Smooth muscle cell (in vitro differentiated cells): ENCODE data around the gene CEP70. TPM values are rescaled to one million over a fixed set of nuclear protein-coding genes. Genes with fewer than 3 reads are reported as not detected.

ENCODE experiments used
- DNase-seq: peaks from one replicate; lab custom pipeline; 2025; ENCODE audit not compliant: unreplicated experiment; lab: John Stamatoyannopoulos, UW
- H2AFZ ChIP-seq: fragments of 200-600 bp; sonication (generic); 2 replicates; pipeline ENCODE4 v1.6.0; 2016; ENCODE audit warnings: antibody characterized with exemption, low read depth, mild to moderate bottlenecking
- H3F3A ChIP-seq: fragments of 200-600 bp; sonication (generic); 2 replicates; pipeline ENCODE4 v1.6.0; 2017; ENCODE audit warnings: antibody characterized with exemption, low read depth
- H3K27ac ChIP-seq: fragments of 200-600 bp; sonication (generic); 2 replicates; pipeline ENCODE4 v1.5.1; 2016; ENCODE audit warnings: low read depth, mild to moderate bottlenecking
- H3K27me3 ChIP-seq: fragments of 200-600 bp; sonication (generic); 2 replicates; pipeline ENCODE4 v1.6.1; 2016; ENCODE audit warnings: low read depth, mild to moderate bottlenecking
- H3K36me3 ChIP-seq: fragments of 200-600 bp; sonication (generic); 2 replicates; pipeline ENCODE4 v1.5.1; 2016; ENCODE audit warnings: low read depth
- H3K4me1 ChIP-seq: fragments of 200-600 bp; sonication (generic); 2 replicates; pipeline ENCODE4 v1.5.1; 2016; ENCODE audit warnings: low read depth
- H3K4me2 ChIP-seq: fragments of 200-600 bp; sonication (generic); 2 replicates; pipeline ENCODE4 v1.6.0; 2016; ENCODE audit warnings: mild to moderate bottlenecking
- H3K4me3 ChIP-seq: fragments of 200-600 bp; sonication (generic); 2 replicates; pipeline ENCODE4 v1.5.1; 2016; ENCODE audit warnings: mild to moderate bottlenecking
- H3K79me2 ChIP-seq: fragments of 200-600 bp; sonication (generic); 2 replicates; pipeline ENCODE4 v1.6.0; 2016; ENCODE audit warnings: low read depth, mild to moderate bottlenecking
- H3K9ac ChIP-seq: fragments of 200-600 bp; sonication (generic); 2 replicates; pipeline ENCODE4 v1.6.0; 2016; ENCODE audit warnings: low read depth
- H3K9me3 ChIP-seq: fragments of 200-600 bp; sonication (generic); replicated peaks from 2 replicates; pipeline ENCODE4 v1.5.1; 2016; ENCODE audit warnings: low read depth
- H4K20me1 ChIP-seq: fragments of 200-600 bp; sonication (generic); 2 replicates; pipeline ENCODE4 v1.6.0; 2016; ENCODE audit warnings: low read depth
- WGBS: methylation state at CpG from one replicate; pipeline ENCODE4 v1.1.7; 2016; ENCODE audit warnings: low lambda C conversion rate; 5-methylcytosine and 5-hydroxymethylcytosine counted together
- polyA plus RNA-seq: library from polyadenylated mRNA; unstranded; fragments of >200 nt; fragmentation: Nextera tagmentation; extraction: Ambion mirVana; gene quantifications from 2 replicates; pipeline ENCODE4 v1.2.1, GENCODE V29; 2016
- total RNA-seq: library from RNA; depleted of rRNA; stranded (reverse); fragments of >200 nt; gene quantifications from 2 replicates; pipeline ENCODE4 v1.2.3, GENCODE V29; 2014
- TF ChIP-seq, protein P1 (sequence below): fragments of 200-600 bp; sonication (generic); IDR thresholded peaks from 2 replicates; pipeline ENCODE4 v1.5.1; 2017; ENCODE audit warnings: borderline replicate concordance, mild to moderate bottlenecking, antibody characterized with exemption; ENCODE audit not compliant: insufficient read depth, poor library complexity, severe bottlenecking

The CEP70 gene
- total and polyA plus RNA-seq, 2 experiments from 2014 or later = 6.3 to 17.1 TPM

DNA sequence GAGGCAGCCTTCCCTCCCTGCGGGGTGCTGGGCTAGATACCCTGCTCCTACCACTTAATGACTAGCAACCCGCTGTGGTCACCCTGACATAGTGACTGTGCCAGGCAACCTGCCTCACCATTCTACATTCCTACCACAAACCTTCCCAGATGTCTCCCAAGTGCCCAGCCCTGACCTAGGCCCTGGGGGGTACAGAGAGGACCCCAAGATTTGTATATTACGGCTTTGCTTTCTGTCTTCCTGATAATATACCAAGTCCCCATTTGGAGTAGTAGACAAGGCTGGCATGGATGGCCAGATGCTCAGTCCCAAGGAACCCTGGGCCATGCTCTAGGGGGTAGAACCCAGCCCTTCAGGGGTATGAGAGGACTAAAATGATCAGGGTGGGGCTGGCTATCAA is 128.6 kb downstream of the CEP70 start:
- no peaks in the 10 kb centered on the region for H3K27me3 ChIP-seq
- H3K9me3 ChIP-seq = no peaks in the 10 kb centered on the region
- H2AFZ ChIP-seq = no peak overlapping the region
- TF ChIP-seq, protein P1, sequence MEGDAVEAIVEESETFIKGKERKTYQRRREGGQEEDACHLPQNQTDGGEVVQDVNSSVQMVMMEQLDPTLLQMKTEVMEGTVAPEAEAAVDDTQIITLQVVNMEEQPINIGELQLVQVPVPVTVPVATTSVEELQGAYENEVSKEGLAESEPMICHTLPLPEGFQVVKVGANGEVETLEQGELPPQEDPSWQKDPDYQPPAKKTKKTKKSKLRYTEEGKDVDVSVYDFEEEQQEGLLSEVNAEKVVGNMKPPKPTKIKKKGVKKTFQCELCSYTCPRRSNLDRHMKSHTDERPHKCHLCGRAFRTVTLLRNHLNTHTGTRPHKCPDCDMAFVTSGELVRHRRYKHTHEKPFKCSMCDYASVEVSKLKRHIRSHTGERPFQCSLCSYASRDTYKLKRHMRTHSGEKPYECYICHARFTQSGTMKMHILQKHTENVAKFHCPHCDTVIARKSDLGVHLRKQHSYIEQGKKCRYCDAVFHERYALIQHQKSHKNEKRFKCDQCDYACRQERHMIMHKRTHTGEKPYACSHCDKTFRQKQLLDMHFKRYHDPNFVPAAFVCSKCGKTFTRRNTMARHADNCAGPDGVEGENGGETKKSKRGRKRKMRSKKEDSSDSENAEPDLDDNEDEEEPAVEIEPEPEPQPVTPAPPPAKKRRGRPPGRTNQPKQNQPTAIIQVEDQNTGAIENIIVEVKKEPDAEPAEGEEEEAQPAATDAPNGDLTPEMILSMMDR = no peak
- H3K79me2 ChIP-seq = no peaks in the 10 kb centered on the region
- H3K36me3 ChIP-seq = no peaks in the 10 kb centered on the region
- WGBS = 98% methylated on average over 3 of the region's 3 CpGs
- H3K9ac ChIP-seq = no peak overlapping the region
- H3K4me1 ChIP-seq = no peaks in the 10 kb centered on the region
- no peak overlapping the region for H3K4me2 ChIP-seq
- H3K27ac ChIP-seq = no peak overlapping the region
- H4K20me1 ChIP-seq = no peaks in the 10 kb centered on the region
- no peak for DNase-seq
- H3K4me3 ChIP-seq = no peak overlapping the region
- no peaks in the 10 kb centered on the region for H3F3A ChIP-seq

DNA sequence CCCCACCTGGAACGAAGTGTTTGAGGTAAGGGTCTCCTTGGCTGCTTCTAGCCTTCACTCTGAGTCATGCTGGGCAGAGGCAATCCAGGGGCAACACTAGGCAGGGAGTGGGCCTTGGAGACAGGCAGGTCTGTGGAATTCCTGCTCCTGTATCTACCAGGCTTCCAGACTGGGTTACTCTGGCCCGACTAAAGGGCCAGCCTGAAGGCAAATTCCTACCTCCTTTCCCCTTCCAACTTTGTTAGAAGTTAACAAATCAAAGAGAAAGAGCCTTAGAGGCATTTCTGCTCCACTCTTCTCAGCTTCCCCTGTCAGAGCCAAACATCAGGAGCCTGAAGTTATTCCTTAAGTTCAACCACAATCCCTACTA is 129.6 kb downstream of the CEP70 start:
- Histone ChIP-seq H3K36me3 (no peaks in the 10 kb centered on the region), H3K27me3 (no peaks in the 10 kb centered on the region), H3K79me2 (no peaks in the 10 kb centered on the region), H2AFZ (no peak overlapping the region), H3F3A (no peaks in the 10 kb centered on the region), H3K9me3 (no peaks in the 10 kb centered on the region), H3K27ac (no peak overlapping the region), H3K4me2 (no peak overlapping the region), H3K4me1 (no peaks in the 10 kb centered on the region), H3K9ac (no peak overlapping the region), H4K20me1 (no peaks in the 10 kb centered on the region), H3K4me3 (no peak overlapping the region)
- 71% methylated on average over 2 of the region's 2 CpGs for WGBS
- DNase-seq = no peak
- TF ChIP-seq, protein P1 = no peak

DNA sequence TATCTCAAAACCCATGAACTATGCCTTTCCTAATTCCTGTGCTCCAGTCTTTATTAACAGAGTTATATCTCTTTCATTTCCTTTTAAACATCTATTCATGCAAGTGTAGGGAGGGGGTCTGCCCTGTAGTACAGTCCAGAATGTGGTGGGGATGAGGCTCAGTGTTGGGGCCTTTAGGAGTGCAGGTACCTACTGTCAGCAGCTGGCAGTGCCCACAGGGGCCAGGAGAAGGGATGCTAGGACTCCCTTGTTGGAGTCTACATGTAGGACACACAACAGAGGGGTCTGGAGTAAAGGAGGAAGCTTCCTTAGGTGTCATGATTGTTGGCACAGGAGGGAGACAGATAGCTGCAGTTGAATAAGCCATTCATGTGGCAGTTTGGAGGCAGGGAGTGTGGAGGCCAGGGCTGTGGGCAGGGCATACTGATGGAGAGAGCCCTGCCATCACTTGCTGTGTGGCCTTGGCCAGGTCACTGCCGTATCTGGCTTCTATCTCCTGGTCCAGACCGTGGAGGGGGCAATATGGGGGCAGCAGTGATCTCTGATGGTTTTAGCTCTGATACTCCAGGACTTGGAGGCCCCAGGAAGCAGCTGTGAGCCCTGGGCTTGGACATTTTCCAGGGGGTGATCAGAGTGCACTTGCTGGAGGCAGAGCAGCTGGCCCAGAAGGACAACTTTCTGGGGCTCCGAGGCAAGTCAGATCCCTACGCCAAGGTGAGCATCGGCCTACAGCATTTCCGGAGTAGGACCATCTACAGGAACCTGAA is 130.2 kb downstream of the CEP70 start:
- Histone ChIP-seq H3K27me3 (no peaks in the 10 kb centered on the region), H3F3A (no peaks in the 10 kb centered on the region), H3K9me3 (no peaks in the 10 kb centered on the region), H3K9ac (no peak overlapping the region), H3K4me1 (no peaks in the 10 kb centered on the region), H3K79me2 (no peaks in the 10 kb centered on the region), H3K4me2 (no peak overlapping the region), H3K36me3 (no peaks in the 10 kb centered on the region), H3K27ac (no peak overlapping the region), H3K4me3 (no peak overlapping the region), H2AFZ (no peak overlapping the region), H4K20me1 (no peaks in the 10 kb centered on the region)
- TF ChIP-seq, protein P1 = no peak
- no peak for DNase-seq
- WGBS = 91% methylated on average over 6 of the region's 6 CpGs

DNA sequence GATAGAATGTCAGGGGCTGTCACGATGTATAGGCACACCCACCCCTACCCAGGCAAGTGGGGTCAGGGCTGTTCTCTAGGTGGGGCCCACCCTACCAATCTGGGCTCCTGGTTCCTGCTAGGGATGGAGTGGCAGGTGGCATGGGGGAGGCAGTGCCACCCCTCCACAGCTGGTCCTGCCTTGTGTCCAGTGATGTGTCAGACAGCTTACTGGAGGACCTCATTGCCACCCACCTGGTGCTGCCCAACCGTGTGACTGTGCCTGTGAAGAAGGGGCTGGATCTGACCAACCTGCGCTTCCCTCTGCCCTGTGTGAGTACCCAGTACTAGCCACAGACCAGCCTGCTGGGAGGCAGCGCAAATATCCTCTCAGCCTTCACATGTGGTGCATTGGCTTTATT is 132.2 kb downstream of the CEP70 start:
- 94% methylated on average over 4 of the region's 4 CpGs for WGBS
- no peak overlapping the region for H2AFZ ChIP-seq
- no peaks in the 10 kb centered on the region for H3K27me3 ChIP-seq
- H4K20me1 ChIP-seq = no peaks in the 10 kb centered on the region
- no peak overlapping the region for H3K27ac ChIP-seq
- H3K4me3 ChIP-seq = no peak overlapping the region
- TF ChIP-seq, protein P1 = no peak
- H3F3A ChIP-seq = no peaks in the 10 kb centered on the region
- DNase-seq = no peak
- no peaks in the 10 kb centered on the region for H3K79me2 ChIP-seq
- H3K4me1 ChIP-seq = no peaks in the 10 kb centered on the region
- H3K9me3 ChIP-seq = no peaks in the 10 kb centered on the region
- no peak overlapping the region for H3K9ac ChIP-seq
- H3K4me2 ChIP-seq = no peak overlapping the region
- no peaks in the 10 kb centered on the region for H3K36me3 ChIP-seq
